ENCODE results near the gene MTMR4.
A peak's percentile ranks its signal among the peaks of the same experiment; 100 is the strongest.
"Not testable (repeated sequence)": the region's sequence is repeated elsewhere in the genome, so short reads cannot be mapped to it uniquely, and the experiment has no call there.

The MTMR4 gene

DNA sequence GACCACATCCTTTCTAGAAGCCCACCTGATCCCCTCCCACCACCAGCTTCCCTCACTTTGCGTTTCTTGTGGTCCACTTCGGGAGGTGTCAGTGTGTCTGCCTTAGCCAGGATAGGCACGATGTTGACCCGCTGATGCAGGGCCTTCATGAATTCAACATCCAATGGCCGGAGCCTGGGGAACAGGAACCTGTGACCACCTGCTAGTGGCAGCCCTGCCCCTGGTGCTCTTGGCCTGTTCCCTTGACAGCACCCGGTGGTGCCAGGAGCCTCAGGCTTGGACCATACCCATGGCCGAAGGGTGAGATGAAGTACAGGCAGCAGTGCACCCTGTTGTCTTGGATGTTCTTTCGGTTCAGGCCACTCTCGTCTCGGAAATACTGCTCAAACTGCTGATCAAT is 7.2 kb upstream of the MTMR4 start:
- DNase-seq: no peak

DNA sequence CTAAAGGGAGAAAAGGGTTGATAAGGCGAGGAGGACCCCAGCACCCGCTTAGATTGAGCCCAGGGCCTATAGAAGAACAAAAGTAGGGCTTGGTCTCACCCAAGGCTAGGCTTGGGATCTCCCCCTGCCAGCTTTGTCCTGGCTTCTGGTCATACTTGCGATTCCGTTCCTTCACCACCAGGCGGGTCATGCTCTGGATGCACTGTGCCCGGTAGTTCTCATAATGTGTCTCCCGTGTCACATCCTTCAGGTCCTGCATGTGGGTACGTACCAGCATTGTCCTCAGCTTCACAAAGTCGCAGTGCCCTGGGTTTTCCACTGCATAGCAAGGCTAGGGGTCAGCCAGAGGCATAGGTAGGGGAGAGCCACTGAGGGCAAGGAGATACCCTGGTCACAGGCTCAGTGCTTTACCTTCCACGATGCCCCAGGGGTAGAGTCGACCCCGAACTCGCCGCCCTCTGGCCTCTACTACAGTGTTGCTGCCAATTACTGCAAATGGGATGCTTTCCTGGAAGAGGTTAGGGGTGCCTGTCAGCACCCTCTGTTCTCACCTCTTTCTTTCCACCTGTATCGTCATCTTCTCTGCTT is 6.5 kb upstream of the MTMR4 start:
- no peak for DNase-seq

GRCh38 chr17:58517928-58518609 is 3.6 kb upstream of the MTMR4 start:
- DNase-seq: peak; percentile 99

GRCh38 chr17:58517378-58517927 is 3.0 kb upstream of the MTMR4 start:
- no peak for DNase-seq

DNA sequence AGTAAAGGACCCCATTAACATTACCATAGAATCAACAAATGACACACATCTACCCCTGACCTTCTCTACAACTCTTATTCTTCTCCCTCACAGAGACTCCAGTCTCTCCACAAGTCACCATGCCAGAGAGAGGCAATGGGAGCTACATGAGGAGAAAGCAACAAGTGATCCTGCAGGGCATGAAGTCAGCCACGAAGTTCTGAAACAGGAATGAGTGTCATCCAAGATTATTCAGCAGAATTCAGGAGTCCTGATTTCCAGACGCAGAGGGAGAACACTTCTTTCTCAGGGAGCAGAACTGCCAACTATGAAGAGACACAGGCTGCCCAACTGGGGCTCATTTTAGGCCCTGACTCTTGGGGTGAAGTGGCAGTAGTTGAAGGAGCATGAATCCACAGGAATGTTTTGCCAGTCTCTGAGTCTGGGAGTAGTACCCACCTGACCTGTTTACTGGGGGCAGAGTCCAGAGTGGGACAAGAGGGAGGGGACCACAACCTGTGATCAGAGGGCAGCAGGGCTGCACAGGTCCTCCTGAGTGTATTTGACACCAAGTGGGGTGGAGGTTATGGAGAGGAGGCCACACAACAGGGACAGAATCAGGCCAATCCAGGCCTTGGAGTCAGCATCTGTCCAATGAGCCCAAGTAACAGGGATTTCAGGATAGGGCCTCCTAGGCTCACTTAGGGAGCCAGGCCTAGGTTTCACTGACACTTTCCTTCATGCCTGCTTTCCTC is 2.4 kb upstream of the MTMR4 start:
- no peak for DNase-seq

DNA sequence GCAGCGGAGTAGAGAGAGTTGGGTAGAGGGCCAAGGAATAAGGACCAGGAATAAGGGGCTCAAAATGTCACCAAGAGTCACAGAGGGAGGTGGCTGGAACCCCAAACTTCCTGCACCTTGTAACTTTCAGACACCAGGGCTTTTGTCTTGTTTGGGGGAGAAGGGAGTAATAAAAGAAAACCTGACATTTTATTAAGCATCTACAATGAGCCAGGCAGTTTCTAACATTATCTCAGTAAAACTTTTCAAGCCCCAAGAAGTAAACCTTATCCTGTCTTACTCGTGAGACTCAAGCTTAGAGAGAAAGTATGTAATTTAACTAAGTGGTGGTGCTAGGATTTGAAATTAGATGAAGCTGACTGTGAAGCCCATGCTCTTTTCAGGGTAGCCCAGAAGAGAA is 848 bp upstream of the MTMR4 start:
- no peak for DNase-seq

DNA sequence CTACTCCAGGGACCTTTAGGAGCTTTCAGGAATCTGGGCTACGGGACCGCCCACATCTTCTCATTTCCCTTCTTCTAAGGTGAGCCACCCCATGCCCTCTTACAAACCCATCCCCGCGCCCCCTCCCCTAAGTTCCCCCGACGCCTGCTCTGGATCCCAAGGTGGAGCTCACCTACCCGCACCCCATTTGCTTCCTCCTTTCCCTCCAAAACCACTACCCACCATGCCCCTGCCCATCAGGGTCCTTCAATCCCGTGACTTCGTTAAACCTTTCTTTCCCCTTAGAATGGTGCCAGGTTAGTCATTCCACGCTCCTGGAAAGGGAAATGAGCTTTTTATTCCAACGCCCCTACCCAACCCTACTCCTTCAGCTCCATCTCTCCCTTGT is 326 bp upstream of the MTMR4 start:
- DNase-seq: no peak

- DNase-seq: no peak
Observed at GRCh38 chr17:58513267-58513964, 1.0 kb downstream of the MTMR4 start.

- no peak for DNase-seq
Observed at GRCh38 chr17:58510075-58510474, 4.4 kb downstream of the MTMR4 start.

- DNase-seq: no peak
Observed at GRCh38 chr17:58508341-58509067, 5.9 kb downstream of the MTMR4 start.

DNA sequence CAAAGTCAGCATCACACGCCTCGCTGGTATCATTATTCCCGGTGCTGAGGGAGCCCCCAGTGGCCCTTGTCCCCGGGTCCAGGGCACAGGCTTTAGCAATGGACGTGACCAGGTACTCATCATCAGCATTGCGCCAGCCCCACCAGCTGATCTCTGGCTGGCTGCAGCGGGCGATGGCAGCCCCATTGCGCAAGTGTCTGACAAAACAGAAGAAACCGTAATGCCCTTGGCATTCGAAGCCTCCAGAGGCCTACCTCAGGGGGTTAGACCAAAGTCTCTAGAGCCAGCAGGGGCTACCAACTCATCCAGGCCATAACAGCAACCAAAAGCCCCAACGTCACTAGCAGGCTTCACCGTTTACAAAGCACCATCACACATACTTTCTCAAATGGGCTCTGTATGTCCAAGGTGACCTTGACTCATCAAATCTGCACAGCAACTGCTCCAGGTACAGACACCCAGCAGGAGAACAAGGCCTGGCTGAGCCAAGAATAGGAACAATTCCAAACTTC is 7.3 kb downstream of the MTMR4 start:
- DNase-seq: no peak

- no peak for DNase-seq
Observed at GRCh38 chr17:58506354-58507080, 7.9 kb downstream of the MTMR4 start.

GRCh38 chr17:58504826-58505351 is 9.5 kb downstream of the MTMR4 start:
- DNase-seq: no peak

GRCh38 chr17:58503866-58504265 is 10.6 kb downstream of the MTMR4 start:
- no peak for DNase-seq

- not testable (repeated sequence) for DNase-seq
Observed at GRCh38 chr17:58503134-58503533, 11.3 kb downstream of the MTMR4 start.

DNA sequence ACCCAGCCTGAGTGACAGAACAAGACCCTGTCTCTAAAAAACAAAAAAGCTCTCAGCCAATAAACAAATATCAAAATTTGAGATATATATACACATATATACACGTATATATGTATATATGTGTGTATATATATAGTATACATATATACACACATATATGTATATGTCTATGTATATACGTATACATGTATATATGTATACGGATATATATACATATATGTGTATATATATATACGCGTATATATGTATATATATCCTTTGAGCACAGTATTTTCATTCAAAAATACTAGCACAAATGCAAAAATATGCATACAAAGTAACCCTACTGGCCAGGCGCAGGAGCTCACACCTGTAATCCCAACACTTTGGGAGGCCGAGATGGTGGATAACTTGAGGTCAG is 13.0 kb downstream of the MTMR4 start:
- DNase-seq: no peak

- DNase-seq: no peak
Observed at GRCh38 chr17:58498177-58498828, 16.1 kb downstream of the MTMR4 start.

- no peak for DNase-seq
Observed at GRCh38 chr17:58493506-58493905, 20.9 kb downstream of the MTMR4 start.

GRCh38 chr17:58492238-58493121 is 22.0 kb downstream of the MTMR4 start:
- no peak for DNase-seq

DNA sequence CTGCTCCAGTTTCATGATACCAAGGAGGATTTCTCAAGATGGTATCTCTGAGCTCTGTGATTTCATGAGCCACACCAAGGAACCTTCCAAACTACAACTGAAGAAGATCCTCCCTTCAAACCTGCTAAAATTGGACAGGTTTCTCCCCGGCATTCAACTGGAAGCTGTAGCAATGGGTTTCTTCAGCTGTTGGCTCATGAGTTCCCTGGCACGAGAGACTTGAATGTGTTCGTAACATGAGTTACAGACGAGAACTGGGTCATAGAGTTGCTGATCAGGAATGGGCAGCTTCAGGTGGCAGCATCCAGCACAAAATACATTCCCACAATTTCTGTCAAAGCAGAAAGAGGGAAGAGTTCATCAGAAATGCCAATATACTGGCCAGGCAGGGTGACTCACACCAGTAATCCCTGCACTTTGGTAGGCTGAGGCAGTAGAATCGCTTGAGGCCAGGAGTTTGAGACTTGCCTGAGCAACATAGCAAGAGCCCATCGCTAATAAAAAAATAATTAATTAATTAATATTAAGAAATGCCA is 22.9 kb downstream of the MTMR4 start:
- no peak for DNase-seq

Measured in NCI-H1048 (cell line).